Ovary (tissue), 9 donors: ENCODE data around the gene KRT84. TPM values are rescaled to one million over a fixed set of nuclear protein-coding genes. Genes with fewer than 3 reads are reported as not detected.
"Not testable (repeated sequence)": the region's sequence is repeated elsewhere in the genome, so short reads cannot be mapped to it uniquely, and the experiment has no call there.

ENCODE experiments used
- DNase-seq, 5 donors: peaks; one replicate each; pipeline ENCODE4 v3.0.0-alpha.2; 2019 to 2020
- H3K27ac ChIP-seq, 2 donors: fragments of 200-600 bp; one replicate each; pipeline versions ENCODE4 v1.5.1 to v1.8.0; 2019 to 2022
- H3K27me3 ChIP-seq: fragments of 200-600 bp; one replicate; pipeline ENCODE4 v1.8.0; 2022
- H3K36me3 ChIP-seq: fragments of 200-600 bp; sonication (generic); one replicate; pipeline ENCODE4 v1.5.1; 2019
- H3K4me1 ChIP-seq: one replicate; pipeline ENCODE4 v1.8.1; 2013; ENCODE audit warnings: mild to moderate bottlenecking, moderate library complexity; ENCODE audit not compliant: insufficient read depth
- H3K4me3 ChIP-seq: fragments of 200-600 bp; sonication (generic); one replicate; pipeline ENCODE4 v1.5.1; 2017
- H3K9me3 ChIP-seq, 2 donors: fragments of 200-600 bp in 1 of 2; sonication (generic) in 1 of 2; one replicate each; pipeline versions ENCODE4 v1.5.1 to v1.8.1; 2013 to 2019; ENCODE audit warnings: mild to moderate bottlenecking in 1 of 2, moderate library complexity in 1 of 2
- EP300 ChIP-seq: sonication (generic); formaldehyde crosslinking; IDR thresholded peaks from one replicate; pipeline ENCODE4 v1.6.1; 2017; ENCODE audit warnings: antibody characterized with exemption
- POLR2A ChIP-seq: fragments of 450-650 bp; IDR thresholded peaks from one replicate; pipeline ENCODE4 v1.6.1; 2017; ENCODE audit warnings: antibody characterized with exemption, mild to moderate bottlenecking, moderate library complexity
- WGBS, 3 donors: extraction: QIAGEN DNeasy Blood & Tissue Kit in 1 of 3; methylation state at CpG; one replicate each; pipeline versions ENCODE4 v1.1.5 to v1.1.7; 2013 to 2017; 5-methylcytosine and 5-hydroxymethylcytosine counted together
- intact Hi-C, 4 donors: fragments of 100-400 bp; cut with DNase I; formaldehyde crosslinking; loops; one replicate each; pipeline versions ENCODE4 v1.11.0 to v1.15.1; 2022 to 2023
- polyA plus RNA-seq, 2 donors: library from polyadenylated mRNA; stranded (reverse); fragments of 200-250 nt in 1 of 2; fragments of 350-450 nt in 1 of 2; fragmentation: Illumina TruSeq in 1 of 2; extraction: RNeasy Lipid Tissue Mini Kit (QIAGEN cat#74804) in 1 of 2; gene quantifications; one replicate each; pipeline ENCODE4 v1.2.3, GENCODE V29; 2013 to 2014
- total RNA-seq, 7 donors: library from RNA; depleted of rRNA in 2 of 7; stranded (reverse); fragments of >200 nt in 2 of 7; fragmentation: NEBNext Ultra II Directional in 3 of 7; extraction: Animal tissue kit (Norgen Biotek cat#: 25700) in 3 of 7; gene quantifications; one replicate each; pipeline versions ENCODE4 v1.1.0 to v1.2.4, GENCODE V29; 2016 to 2023
- TF ChIP-seq, protein P1 (sequence below), 3 donors: fragments of 450-650 bp in 2 of 3; fragments of 200-600 bp in 1 of 3; IDR thresholded peaks; one replicate each; pipeline versions ENCODE4 v1.5.1 to v1.8.0; 2016 to 2022; ENCODE audit warnings: antibody characterized with exemption in 3 of 3, mild to moderate bottlenecking in 1 of 3
- donor health status: DM: no; HTN: no; CAD: no; lungs with moderate emphysema.
- donor health status: DM: no; HTN: no; CAD: no.
- donor health status: Bipolar disorder and iron deficiency.
- donor health status: DM: yes; HTN: yes; CAD: no.
- donor health status: DM: no; HTN: no; CAD: no.
- donor health status: DM: yes; HTN: yes; CAD: no.

The KRT84 gene
- total and polyA plus RNA-seq, 9 donors, result not detected

DNA sequence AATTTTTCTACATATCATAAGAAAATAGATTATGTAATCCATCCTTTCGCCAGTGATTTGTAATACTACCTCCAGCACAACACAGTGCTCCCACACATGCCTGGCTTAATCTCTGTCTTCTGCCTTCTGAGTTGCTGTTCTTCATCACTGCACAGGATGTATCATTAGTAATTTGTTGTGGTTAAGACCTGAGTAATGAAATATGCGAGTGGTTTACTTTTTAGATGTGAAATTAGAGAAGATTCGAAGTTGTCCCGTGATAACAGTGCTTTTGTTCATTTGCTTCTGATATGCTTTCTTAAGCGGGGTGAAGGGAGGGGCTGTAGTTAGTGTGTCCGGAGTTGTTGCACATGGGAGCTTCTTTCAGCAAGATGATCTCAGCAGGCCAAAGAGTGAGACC, 36.3 kb downstream of the KRT84 start:
- Histone ChIP-seq H3K27ac (no peak overlapping the region), H3K27me3 (no peaks in the 10 kb centered on the region), H3K4me1 (no peaks in the 10 kb centered on the region), H3K36me3 (no peaks in the 10 kb centered on the region), H3K4me3 (no peak overlapping the region), H3K9me3 (no peaks in the 10 kb centered on the region)
- intact Hi-C loops, result loop anchor here in 1 of 4 donors (10.0 kb wide), 1 partner anchor 784 kb away; no protein-coding TSS in a partner anchor
- TF ChIP-seq, protein P1, sequence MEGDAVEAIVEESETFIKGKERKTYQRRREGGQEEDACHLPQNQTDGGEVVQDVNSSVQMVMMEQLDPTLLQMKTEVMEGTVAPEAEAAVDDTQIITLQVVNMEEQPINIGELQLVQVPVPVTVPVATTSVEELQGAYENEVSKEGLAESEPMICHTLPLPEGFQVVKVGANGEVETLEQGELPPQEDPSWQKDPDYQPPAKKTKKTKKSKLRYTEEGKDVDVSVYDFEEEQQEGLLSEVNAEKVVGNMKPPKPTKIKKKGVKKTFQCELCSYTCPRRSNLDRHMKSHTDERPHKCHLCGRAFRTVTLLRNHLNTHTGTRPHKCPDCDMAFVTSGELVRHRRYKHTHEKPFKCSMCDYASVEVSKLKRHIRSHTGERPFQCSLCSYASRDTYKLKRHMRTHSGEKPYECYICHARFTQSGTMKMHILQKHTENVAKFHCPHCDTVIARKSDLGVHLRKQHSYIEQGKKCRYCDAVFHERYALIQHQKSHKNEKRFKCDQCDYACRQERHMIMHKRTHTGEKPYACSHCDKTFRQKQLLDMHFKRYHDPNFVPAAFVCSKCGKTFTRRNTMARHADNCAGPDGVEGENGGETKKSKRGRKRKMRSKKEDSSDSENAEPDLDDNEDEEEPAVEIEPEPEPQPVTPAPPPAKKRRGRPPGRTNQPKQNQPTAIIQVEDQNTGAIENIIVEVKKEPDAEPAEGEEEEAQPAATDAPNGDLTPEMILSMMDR (IDR thresholded peaks at IDR 0.05), result no peak
- TF ChIP-seq POLR2A (no peak), EP300 (no peak)
- DNase-seq, result no peak
- WGBS, 3 donors, result 8 to 18% (median 12%) methylated on average over 6 of the region's 6 CpGs

DNA sequence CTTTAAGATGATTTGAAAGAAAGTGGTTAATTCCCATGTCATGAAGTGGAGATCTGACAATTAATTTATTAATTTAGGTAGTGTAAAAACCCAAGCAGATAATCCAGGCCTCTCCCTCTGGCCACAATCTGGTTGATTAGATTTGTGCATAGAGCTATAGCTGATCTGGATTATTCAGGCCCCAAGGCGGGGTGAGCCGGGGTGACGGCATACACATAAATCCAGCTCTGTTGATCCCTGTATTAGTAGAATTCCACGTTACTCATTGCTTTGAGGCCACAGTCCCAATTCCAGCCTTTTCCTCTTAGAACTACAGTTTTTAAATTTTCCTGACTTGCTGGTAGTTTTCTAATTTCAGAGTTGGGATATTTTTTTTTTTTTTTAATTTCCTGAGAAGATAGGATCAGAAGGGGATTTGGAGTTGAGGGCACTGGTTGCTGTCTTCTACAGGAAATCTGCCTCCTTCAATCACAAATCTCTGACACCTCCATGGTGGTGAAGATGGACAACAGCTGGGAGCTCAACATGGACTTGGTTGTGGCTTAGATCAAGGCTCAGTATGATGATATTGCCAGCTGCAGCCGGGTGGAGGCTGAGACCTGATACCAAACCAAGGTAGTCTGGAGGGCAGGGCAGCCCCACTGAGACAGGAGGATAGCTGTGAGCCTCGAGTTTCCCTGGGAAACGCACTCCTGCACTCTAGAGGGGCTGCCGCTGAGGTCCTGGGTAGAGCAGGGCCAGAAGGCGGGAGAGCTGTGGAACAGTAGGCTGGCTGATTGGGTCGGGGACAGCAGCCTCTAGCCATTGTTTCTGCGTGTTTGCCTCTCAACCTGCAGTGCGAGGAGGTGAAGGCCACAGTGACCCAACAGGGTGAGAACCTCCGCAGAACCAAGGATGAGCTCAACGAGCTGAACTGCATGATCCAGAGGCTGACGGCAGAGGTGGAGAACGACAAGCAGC, 37.6 kb downstream of the KRT84 start:
- intact Hi-C loops, result loop anchor here in 1 of 4 donors (10.0 kb wide), 1 partner anchor 783 kb away; no protein-coding TSS in a partner anchor
- DNase-seq, result no peak
- Histone ChIP-seq H3K4me1 (no peaks in the 10 kb centered on the region), H3K4me3 (no peak overlapping the region), H3K36me3 (no peaks in the 10 kb centered on the region), H3K27ac (no peak overlapping the region), H3K9me3 (no peaks in the 10 kb centered on the region), H3K27me3 (no peaks in the 10 kb centered on the region)
- 65 to 76% (median 67%) methylated on average over 16 of the region's 16 CpGs for WGBS, 3 donors
- TF ChIP-seq POLR2A (no peak), EP300 (no peak)
- TF ChIP-seq, protein P1 (IDR thresholded peaks at IDR 0.05), result no peak

DNA sequence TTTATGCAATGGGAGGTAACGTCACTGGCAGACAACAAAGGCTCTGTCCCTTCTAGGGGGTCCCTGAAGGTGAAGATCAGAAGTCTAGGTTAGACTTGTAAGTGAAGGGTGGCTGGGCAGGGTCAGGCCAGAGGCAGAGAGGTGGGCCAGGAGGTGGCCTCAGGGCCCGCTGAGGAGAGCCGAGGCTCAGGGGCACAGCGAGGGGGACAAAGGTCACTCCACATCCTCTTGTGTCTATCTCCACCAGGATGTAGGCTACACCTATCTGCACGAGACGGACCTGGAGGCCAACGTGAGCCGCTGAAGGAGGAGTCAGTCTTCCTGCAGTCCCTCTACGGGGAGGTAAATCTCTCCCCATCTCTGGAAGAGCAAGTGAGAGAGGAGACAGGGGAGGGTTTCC, 38.4 kb downstream of the KRT84 start:
- no peak overlapping the region for H3K27ac ChIP-seq
- TF ChIP-seq, protein P1 (IDR thresholded peaks at IDR 0.05), result no peak
- TF ChIP-seq POLR2A (no peak), EP300 (no peak)
- DNase-seq, result no peak

DNA sequence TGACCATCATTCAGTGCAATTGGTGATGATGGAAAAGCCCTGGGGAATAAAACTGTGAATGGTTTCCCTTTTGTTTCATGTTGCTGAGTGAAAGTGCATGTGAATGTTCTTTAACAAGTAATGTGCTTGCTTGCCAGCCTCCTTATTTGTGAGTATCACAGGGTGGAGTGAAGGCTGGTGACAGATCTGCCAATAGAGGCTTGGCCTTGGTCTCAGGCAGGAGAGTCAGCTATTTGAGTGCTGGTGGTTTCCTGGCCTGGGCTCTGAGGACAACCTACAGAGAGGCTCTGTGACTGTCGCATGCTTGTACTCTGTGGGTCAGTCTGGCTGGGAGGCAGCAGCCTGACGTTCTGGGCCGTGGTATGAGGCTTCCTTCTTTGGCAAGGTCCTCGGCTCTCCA, 38.9 kb downstream of the KRT84 start:
- Histone ChIP-seq H3K27me3 (no peaks in the 10 kb centered on the region), H3K36me3 (no peaks in the 10 kb centered on the region), H3K27ac (no peak overlapping the region), H3K4me1 (no peaks in the 10 kb centered on the region), H3K4me3 (no peak overlapping the region), H3K9me3 (no peaks in the 10 kb centered on the region)
- no peak for DNase-seq
- intact Hi-C loops, result loop anchor here in 1 of 4 donors (10.0 kb wide), 1 partner anchor 782 kb away; no protein-coding TSS in a partner anchor
- no peak for TF ChIP-seq EP300
- TF ChIP-seq, protein P1 (IDR thresholded peaks at IDR 0.05), result no peak
- TF ChIP-seq POLR2A, result no peak
- WGBS, 3 donors, result 45 to 59% (median 56%) methylated on average over 4 of the region's 4 CpGs

More for the DNA sequence above, 38.4 kb downstream of the KRT84 start:
- Histone ChIP-seq H3K4me1 (no peaks in the 10 kb centered on the region), H3K4me3 (no peak overlapping the region), H3K27me3 (no peaks in the 10 kb centered on the region), H3K36me3 (no peaks in the 10 kb centered on the region), H3K9me3 (no peaks in the 10 kb centered on the region)
- intact Hi-C loops, result loop anchor here in 1 of 4 donors (10.0 kb wide), 1 partner anchor 782 kb away; no protein-coding TSS in a partner anchor
- WGBS, 3 donors, result 77 to 83% (median 82%) methylated on average over 9 of the region's 9 CpGs

DNA sequence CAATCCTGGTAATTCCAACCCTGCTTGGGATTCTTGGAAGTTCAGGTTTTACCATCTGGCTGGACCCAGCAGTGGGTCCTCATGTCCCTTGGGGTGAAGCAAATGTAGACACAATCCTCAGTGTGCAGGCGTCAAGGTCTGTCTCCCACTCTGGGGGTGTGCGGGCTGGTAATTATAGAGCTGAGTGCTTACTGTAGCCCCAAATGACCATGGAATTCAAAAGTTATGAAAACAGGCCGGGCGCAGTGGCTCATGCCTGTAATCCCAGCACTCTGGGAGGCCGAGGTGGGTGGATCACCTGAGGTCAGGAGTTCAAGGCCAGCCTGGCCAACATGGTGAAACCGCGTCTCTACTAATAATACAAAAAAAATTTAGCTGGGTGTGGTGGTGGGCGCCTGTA, 40.4 kb downstream of the KRT84 start:
- not testable (repeated sequence) for DNase-seq, H3K27ac ChIP-seq
- 63 to 76% (median 65%) methylated on average over 8 of the region's 8 CpGs for WGBS, 3 donors

More for the DNA sequence above, 40.4 kb downstream of the KRT84 start:
- not testable (repeated sequence) for H3K9me3 ChIP-seq, H3K4me1 ChIP-seq, H3K4me3 ChIP-seq, H3K36me3 ChIP-seq, H3K27me3 ChIP-seq
- intact Hi-C loops, result loop anchor here in 1 of 4 donors (10.0 kb wide), 1 partner anchor 780 kb away; no protein-coding TSS in a partner anchor
